HL-60 (cell line): ENCODE results near the gene S100A13.
A peak's percentile ranks its signal among the peaks of the same experiment; 100 is the strongest.

ENCODE experiments used
- DNase-seq, 2 experiments: peaks; one replicate each; pipeline ENCODE4 v3.0.0-alpha.2; 2010 to 2020; ENCODE audit warnings: low read depth in 1 of 2, low spot score in 1 of 2
- H3K27ac ChIP-seq: fragments of 250-450 bp; sonication (Bioruptor Pico); replicated peaks from 2 replicates; pipeline ENCODE4 v1.5.1; 2020; ENCODE audit warnings: mild to moderate bottlenecking, moderate library complexity
- H3K27me3 ChIP-seq: fragments of 250-450 bp; sonication (Bioruptor Pico); 2 replicates; pipeline ENCODE4 v1.5.1; 2021; ENCODE audit warnings: mild to moderate bottlenecking, moderate library complexity; ENCODE audit not compliant: insufficient read depth, poor library complexity, severe bottlenecking
- H3K4me3 ChIP-seq: replicated peaks from 2 replicates; pipeline ENCODE4 v1.5.1; 2011; ENCODE audit warnings: mild to moderate bottlenecking, control low read depth, low read length; ENCODE audit not compliant: insufficient read depth
- CTCF ChIP-seq: IDR thresholded peaks from one replicate; pipeline ENCODE4 v1.5.1; 2011; ENCODE audit warnings: low read length, control low read depth, inconsistent platforms; ENCODE audit not compliant: insufficient read depth
- GABPA ChIP-seq: IDR thresholded peaks from 2 replicates; pipeline ENCODE4 v1.6.1; 2012; ENCODE audit warnings: low read depth
- POLR2AphosphoS5 ChIP-seq: IDR thresholded peaks from 2 replicates; pipeline ENCODE4 v1.6.1; 2012; ENCODE audit warnings: low read depth
- REST ChIP-seq: IDR thresholded peaks from 2 replicates; pipeline ENCODE4 v1.6.1; 2012; ENCODE audit warnings: low read depth; ENCODE audit not compliant: insufficient replicate concordance
- SPI1 ChIP-seq: IDR thresholded peaks from 2 replicates; pipeline ENCODE4 v1.6.1; 2012; ENCODE audit warnings: low read depth, mild to moderate bottlenecking, borderline replicate concordance

Gene S100A13

GRCh38 chr1:153652805-153653500, 25.6 kb upstream of the S100A13 start:
- peak overlapping the region; percentile 39 for H3K27ac ChIP-seq
- H3K27me3 ChIP-seq: no peaks in the 10 kb centered on the region
- no peak for DNase-seq
- TF ChIP-seq GABPA (0 out of 2 replicates have a peak, but pooled peaks have one; percentile 26), SPI1 (no peak), POLR2AphosphoS5 (no peak), REST (no peak)
- H3K4me3 ChIP-seq: no peak overlapping the region

GRCh38 chr1:153651771-153652170, 24.5 kb upstream of the S100A13 start:
- Histone ChIP-seq H3K27me3 (no peaks in the 10 kb centered on the region), H3K4me3 (no peak overlapping the region), H3K27ac (no peak overlapping the region)
- TF ChIP-seq POLR2AphosphoS5: no peak
- TF ChIP-seq SPI1: no peak
- TF ChIP-seq REST: no peak
- TF ChIP-seq GABPA: no peak
- no peak for TF ChIP-seq CTCF
- DNase-seq: no peak

- no peak overlapping the region for H3K4me3 ChIP-seq
- DNase-seq: no peak
- H3K27me3 ChIP-seq: no peaks in the 10 kb centered on the region
- TF ChIP-seq CTCF (no peak), POLR2AphosphoS5 (no peak), GABPA (no peak), REST (no peak), SPI1 (no peak)
- no peak overlapping the region for H3K27ac ChIP-seq
Measured at GRCh38 chr1:153649863-153650235, 22.5 kb upstream of the S100A13 start.
